Muscle layer of duodenum (tissue), 2 donors: ENCODE data around the gene ARFGEF2.
"Not testable (repeated sequence)": the region's sequence is repeated elsewhere in the genome, so short reads cannot be mapped to it uniquely, and the experiment has no call there.

Experiments used
- H3K27ac ChIP-seq: one replicate; pipeline ENCODE4 v1.7.0; 2013; ENCODE audit warnings: mild to moderate bottlenecking, low read length
- H3K27me3 ChIP-seq: one replicate; pipeline ENCODE4 v1.7.0; 2013; ENCODE audit warnings: low read depth, mild to moderate bottlenecking, control low read depth, low read length
- H3K36me3 ChIP-seq, 2 donors: one replicate each; pipeline ENCODE4 v1.7.0; 2013; ENCODE audit warnings: low read length in 2 of 2, control low read depth in 1 of 2, mild to moderate bottlenecking in 1 of 2; ENCODE audit not compliant: insufficient read depth in 2 of 2, control insufficient read depth in 1 of 2
- H3K4me1 ChIP-seq, 2 donors: one replicate each; pipeline ENCODE4 v1.7.0; 2013; ENCODE audit warnings: low read length in 2 of 2, mild to moderate bottlenecking in 2 of 2, control low read depth in 1 of 2, moderate library complexity in 1 of 2; ENCODE audit not compliant: insufficient read depth in 2 of 2, control insufficient read depth in 1 of 2
- H3K4me3 ChIP-seq, 2 donors: one replicate each; pipeline ENCODE4 v1.7.0; 2013; ENCODE audit warnings: low read length in 2 of 2, low read depth in 1 of 2, mild to moderate bottlenecking in 1 of 2
- H3K9me3 ChIP-seq, 2 donors: one replicate each; pipeline ENCODE4 v1.7.0; 2013; ENCODE audit warnings: low read length in 2 of 2, control low read depth in 1 of 2, mild to moderate bottlenecking in 1 of 2; ENCODE audit not compliant: control insufficient read depth in 1 of 2
- donor health status: healthy.

The ARFGEF2 gene

GRCh38 chr20:48984575-48985219 is 63.2 kb downstream of the ARFGEF2 start:
- peaks cover 0 to 2% of the 10 kb centered on the region in 2 donors for H3K9me3 ChIP-seq
- H3K27me3 ChIP-seq, result no peaks in the 10 kb centered on the region
- H3K4me1 ChIP-seq, result no peaks in the 10 kb centered on the region
- H3K36me3 ChIP-seq, result peaks cover 51 to 58% of the 10 kb centered on the region in 2 donors
- no peak overlapping the region for H3K27ac ChIP-seq
- no peak overlapping the region for H3K4me3 ChIP-seq

DNA sequence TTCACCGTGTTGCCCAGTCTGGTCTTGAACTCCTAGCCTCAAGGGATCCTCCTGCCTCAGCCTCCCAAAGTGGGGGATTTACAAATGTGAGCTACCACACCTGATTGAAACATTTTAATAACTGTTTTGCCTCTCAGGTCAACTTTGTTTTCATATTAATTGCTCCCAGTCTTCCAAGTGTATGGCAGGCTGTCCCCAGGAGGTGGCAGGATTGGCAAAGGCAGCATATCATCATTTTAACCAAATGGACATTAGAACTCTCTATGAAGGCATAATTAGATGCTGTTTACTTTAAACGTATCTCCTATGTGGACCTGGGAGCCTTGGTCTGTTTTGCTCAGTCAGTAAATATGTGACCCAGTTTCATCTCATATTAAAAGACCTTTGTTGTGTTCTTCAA is 65.4 kb downstream of the ARFGEF2 start:
- Histone ChIP-seq H3K36me3 (peaks cover 68 to 80% of the 10 kb centered on the region in 2 donors), H3K9me3 (peaks cover 0 to 2% of the 10 kb centered on the region in 2 donors), H3K27me3 (no peaks in the 10 kb centered on the region), H3K27ac (no peak overlapping the region), H3K4me3 (no peak overlapping the region), H3K4me1 (no peaks in the 10 kb centered on the region)

- H3K9me3 ChIP-seq, result no peaks in the 10 kb centered on the region
- H3K4me1 ChIP-seq, result no peaks in the 10 kb centered on the region
- no peak overlapping the region for H3K4me3 ChIP-seq
- H3K27me3 ChIP-seq, result no peaks in the 10 kb centered on the region
- no peak overlapping the region for H3K27ac ChIP-seq
- peaks cover 82 to 86% of the 10 kb centered on the region in 2 donors for H3K36me3 ChIP-seq
These were observed 69.0 kb downstream of the ARFGEF2 start for GRCh38 chr20:48990467-48990866.

DNA sequence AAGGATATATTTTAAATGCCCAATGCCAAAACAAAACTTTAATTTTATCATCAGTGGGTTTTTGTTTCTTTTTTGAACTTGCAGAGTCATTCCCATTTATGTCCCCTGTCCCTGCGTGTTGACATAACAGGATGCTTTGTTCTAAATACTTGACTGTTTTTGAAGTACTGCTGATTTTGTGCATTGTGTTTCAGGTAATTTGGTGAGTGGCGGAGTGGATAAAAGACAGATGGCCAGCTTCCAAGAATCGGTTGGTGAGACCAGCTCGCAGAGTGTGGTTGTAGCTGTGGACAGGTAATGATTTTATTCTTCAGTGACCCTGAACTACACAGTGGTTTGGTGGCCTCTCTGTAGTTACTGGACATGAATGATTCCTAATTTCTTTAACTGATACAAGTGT is 74.1 kb downstream of the ARFGEF2 start:
- Histone ChIP-seq H3K36me3 (peaks cover 71 to 91% of the 10 kb centered on the region in 2 donors), H3K4me1 (no peaks in the 10 kb centered on the region), H3K4me3 (no peak overlapping the region), H3K27me3 (no peaks in the 10 kb centered on the region), H3K9me3 (no peaks in the 10 kb centered on the region), H3K27ac (no peak overlapping the region)

- H3K9me3 ChIP-seq, result no peaks in the 10 kb centered on the region
These were observed 78.7 kb downstream of the ARFGEF2 start for GRCh38 chr20:48999890-49000870.

GRCh38 chr20:49001741-49002140 is 80.2 kb downstream of the ARFGEF2 start:
- H3K4me3 ChIP-seq, result no peak overlapping the region
- no peaks in the 10 kb centered on the region for H3K27me3 ChIP-seq
- H3K4me1 ChIP-seq, result no peaks in the 10 kb centered on the region
- no peaks in the 10 kb centered on the region for H3K9me3 ChIP-seq
- H3K36me3 ChIP-seq, result peaks cover 43 to 51% of the 10 kb centered on the region in 2 donors
- no peak overlapping the region for H3K27ac ChIP-seq

More at GRCh38 chr20:48999890-49000870, 78.7 kb downstream of the ARFGEF2 start:
- peaks cover 45 to 55% of the 10 kb centered on the region in 2 donors for H3K36me3 ChIP-seq
- H3K4me3 ChIP-seq, result no peak overlapping the region
- H3K4me1 ChIP-seq, result no peaks in the 10 kb centered on the region
- no peaks in the 10 kb centered on the region for H3K27me3 ChIP-seq
- no peak overlapping the region for H3K27ac ChIP-seq

- no peaks in the 10 kb centered on the region for H3K27me3 ChIP-seq
- H3K4me3 ChIP-seq, result no peak overlapping the region
- no peaks in the 10 kb centered on the region for H3K9me3 ChIP-seq
- H3K4me1 ChIP-seq, result no peaks in the 10 kb centered on the region
- H3K36me3 ChIP-seq, result peaks cover 40 to 42% of the 10 kb centered on the region in 2 donors
- no peak overlapping the region for H3K27ac ChIP-seq
These were observed 85.0 kb downstream of the ARFGEF2 start for GRCh38 chr20:49006446-49006980.

DNA sequence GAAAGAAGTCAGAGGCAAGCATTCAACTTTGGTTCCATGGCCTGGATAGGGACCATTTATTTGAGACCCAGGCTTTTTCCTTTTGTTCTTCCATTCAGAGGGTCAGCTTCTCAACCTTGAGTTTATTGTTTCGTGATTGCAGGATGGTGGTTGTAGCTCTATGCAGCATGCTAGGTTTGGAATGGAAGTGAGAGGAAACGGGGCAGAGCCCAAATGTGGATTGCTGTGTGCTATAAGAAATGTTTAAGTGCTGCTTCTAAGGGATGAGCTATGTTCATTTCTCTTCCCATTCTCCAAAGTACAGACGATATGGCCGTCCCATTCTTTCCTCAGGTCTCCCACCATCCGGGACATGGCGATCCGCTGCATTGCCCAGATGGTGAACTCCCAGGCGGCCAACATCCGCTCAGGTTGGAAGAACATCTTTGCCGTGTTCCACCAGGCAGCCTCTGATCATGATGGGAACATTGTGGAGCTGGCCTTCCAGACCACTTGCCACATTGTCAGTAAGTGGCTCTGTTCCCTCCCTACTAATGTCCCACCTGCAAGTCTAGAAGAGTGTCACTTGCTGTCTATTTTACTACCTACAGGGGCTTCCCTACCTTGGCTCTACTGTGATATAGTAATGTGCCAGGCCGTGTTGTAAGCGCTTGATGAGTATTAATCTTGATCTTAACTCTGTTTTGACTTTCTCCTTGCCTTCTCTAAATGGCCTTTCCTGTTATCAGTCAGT is 88.6 kb downstream of the ARFGEF2 start:
- H3K27me3 ChIP-seq, result no peaks in the 10 kb centered on the region
- no peaks in the 10 kb centered on the region for H3K9me3 ChIP-seq
- H3K27ac ChIP-seq, result no peak overlapping the region
- H3K4me3 ChIP-seq, result no peak overlapping the region
- no peaks in the 10 kb centered on the region for H3K4me1 ChIP-seq
- H3K36me3 ChIP-seq, result peaks cover 70% of the 10 kb centered on the region in 2 donors

- H3K9me3 ChIP-seq, result no peaks in the 10 kb centered on the region
- H3K4me3 ChIP-seq, result no peak overlapping the region
- H3K27ac ChIP-seq, result no peak overlapping the region
- H3K36me3 ChIP-seq, result peaks cover 46 to 74% of the 10 kb centered on the region in 2 donors
- no peaks in the 10 kb centered on the region for H3K27me3 ChIP-seq
- H3K4me1 ChIP-seq, result no peaks in the 10 kb centered on the region
These were observed 102.7 kb downstream of the ARFGEF2 start for GRCh38 chr20:49024220-49024619.

- H3K27ac ChIP-seq, H3K9me3 ChIP-seq, H3K4me1 ChIP-seq, H3K4me3 ChIP-seq, H3K27me3 ChIP-seq: not testable (repeated sequence)
- H3K36me3 ChIP-seq, result peaks cover 41 to 59% of the 10 kb centered on the region in 2 donors
These were observed 106.7 kb downstream of the ARFGEF2 start for GRCh38 chr20:49028177-49028576.

- H3K4me3 ChIP-seq, result no peak overlapping the region
- no peaks in the 10 kb centered on the region for H3K9me3 ChIP-seq
- no peaks in the 10 kb centered on the region for H3K4me1 ChIP-seq
- H3K27me3 ChIP-seq, result no peaks in the 10 kb centered on the region
- peaks cover 45 to 62% of the 10 kb centered on the region in 2 donors for H3K36me3 ChIP-seq
- H3K27ac ChIP-seq, result no peak overlapping the region
These were observed 107.2 kb downstream of the ARFGEF2 start for GRCh38 chr20:49028684-49029083.
